ENCODE measurements around the gene TSC22D2. TPM values are rescaled to one million over a fixed set of nuclear protein-coding genes. Genes with fewer than 3 reads are reported as not detected.

TSC22D2 gene
- total RNA-seq, 1 donor from 2014 or later, result 66.0 TPM

- DNase-seq (ENCODE audit: low spot score), result peak; percentile 83
- intact Hi-C loops (cut with DNase I), result loop anchor here (1.0 kb wide), 1 partner anchor 85 kb away; no protein-coding TSS in a partner anchor
Measured at GRCh38 chr3:150410311-150411105, 2.4 kb downstream of the TSC22D2 start.

GRCh38 chr3:150411106-150411460, 3.0 kb downstream of the TSC22D2 start:
- intact Hi-C loops (cut with DNase I), result no loop called here
- no peak for DNase-seq (ENCODE audit: low spot score)

- intact Hi-C loops (cut with DNase I), result no loop called here
- DNase-seq (ENCODE audit: low spot score), result no peak
Measured at GRCh38 chr3:150411546-150411945, 3.4 kb downstream of the TSC22D2 start.

- intact Hi-C loops (cut with DNase I), result no loop called here
- DNase-seq (ENCODE audit: low spot score), result no peak
Measured at GRCh38 chr3:150411976-150412375, 3.9 kb downstream of the TSC22D2 start.

- no peak for DNase-seq (ENCODE audit: low spot score)
- intact Hi-C loops (cut with DNase I), result no loop called here
Measured at GRCh38 chr3:150412561-150413231, 4.6 kb downstream of the TSC22D2 start.

- intact Hi-C loops (cut with DNase I), result no loop called here
- DNase-seq (ENCODE audit: low spot score), result no peak
Measured at GRCh38 chr3:150414258-150414657, 6.2 kb downstream of the TSC22D2 start.

- DNase-seq (ENCODE audit: low spot score), result no peak
- intact Hi-C loops (cut with DNase I), result no loop called here
Measured at GRCh38 chr3:150414959-150415358, 6.9 kb downstream of the TSC22D2 start.

GRCh38 chr3:150419076-150419868, 11.2 kb downstream of the TSC22D2 start:
- no peak for DNase-seq (ENCODE audit: low spot score)
- intact Hi-C loops (cut with DNase I), result no loop called here

GRCh38 chr3:150419959-150420358, 11.9 kb downstream of the TSC22D2 start:
- no peak for DNase-seq (ENCODE audit: low spot score)
- intact Hi-C loops (cut with DNase I), result no loop called here

- intact Hi-C loops (cut with DNase I), result no loop called here
- DNase-seq (ENCODE audit: low spot score), result no peak
Measured at GRCh38 chr3:150421256-150421655, 13.2 kb downstream of the TSC22D2 start.

GRCh38 chr3:150421799-150422548, 13.9 kb downstream of the TSC22D2 start:
- intact Hi-C loops (cut with DNase I), result no loop called here
- no peak for DNase-seq (ENCODE audit: low spot score)

- no peak for DNase-seq (ENCODE audit: low spot score)
- intact Hi-C loops (cut with DNase I), result no loop called here
Measured at GRCh38 chr3:150422907-150423306, 14.8 kb downstream of the TSC22D2 start.

- no peak for DNase-seq (ENCODE audit: low spot score)
- intact Hi-C loops (cut with DNase I), result no loop called here
Measured at GRCh38 chr3:150423761-150424160, 15.7 kb downstream of the TSC22D2 start.

- no peak for DNase-seq (ENCODE audit: low spot score)
- intact Hi-C loops (cut with DNase I), result no loop called here
Measured at GRCh38 chr3:150426292-150426691, 18.2 kb downstream of the TSC22D2 start.

- no peak for DNase-seq (ENCODE audit: low spot score)
- intact Hi-C loops (cut with DNase I), result no loop called here
Measured at GRCh38 chr3:150428562-150428961, 20.5 kb downstream of the TSC22D2 start.

- DNase-seq (ENCODE audit: low spot score), result no peak
- intact Hi-C loops (cut with DNase I), result no loop called here
Measured at GRCh38 chr3:150429767-150430671, 21.9 kb downstream of the TSC22D2 start.

GRCh38 chr3:150433347-150433746, 25.2 kb downstream of the TSC22D2 start:
- intact Hi-C loops (cut with DNase I), result no loop called here
- no peak for DNase-seq (ENCODE audit: low spot score)

- intact Hi-C loops (cut with DNase I), result no loop called here
- no peak for DNase-seq (ENCODE audit: low spot score)
Measured at GRCh38 chr3:150434234-150434633, 26.1 kb downstream of the TSC22D2 start.

- no peak for DNase-seq (ENCODE audit: low spot score)
- intact Hi-C loops (cut with DNase I), result no loop called here
Measured at GRCh38 chr3:150436161-150436560, 28.1 kb downstream of the TSC22D2 start.

Data from cardiac septum (tissue), 1 donor.